Activated CD4-positive, alpha-beta T cell treated with anti-CD3 and anti-CD28 coated beads, Interleukin-2, amount 10 ng/mL, durations not matched to agents 24 days and 14 days (primary cell): ENCODE results near the gene PRICKLE3. TPM values are rescaled to one million over a fixed set of nuclear protein-coding genes. Genes with fewer than 3 reads are reported as not detected.
A peak's percentile ranks its signal among the peaks of the same experiment; 100 is the strongest.

Experiments
- DNase-seq: peaks from one replicate; pipeline ENCODE4 v3.0.0; 2022
- H3K27ac Mint-ChIP-seq: one replicate; pipeline ENCODE4 v1.8.0; 2022; ENCODE audit warnings: mild to moderate bottlenecking, mixed read lengths
- H3K27me3 Mint-ChIP-seq: one replicate; pipeline ENCODE4 v1.8.0; 2022; ENCODE audit warnings: mixed read lengths
- H3K36me3 Mint-ChIP-seq: one replicate; pipeline ENCODE4 v1.8.0; 2022; ENCODE audit warnings: low read depth, mild to moderate bottlenecking, mixed read lengths
- H3K4me1 Mint-ChIP-seq: one replicate; pipeline ENCODE4 v1.8.0; 2021; ENCODE audit warnings: mixed read lengths
- H3K4me3 Mint-ChIP-seq: one replicate; pipeline ENCODE4 v1.8.0; 2022; ENCODE audit warnings: mild to moderate bottlenecking, moderate library complexity, mixed read lengths
- H3K9me3 Mint-ChIP-seq: one replicate; pipeline ENCODE4 v1.8.0; 2021; ENCODE audit warnings: mixed read lengths
- intact Hi-C: fragments of 100-400 bp; cut with micrococcal nuclease; formaldehyde crosslinking; loops from one replicate; pipeline ENCODE4 v1.15.1; 2023
- total RNA-seq: library from RNA; stranded (reverse); gene quantifications from 2 replicates; pipeline ENCODE4 v1.2.3, GENCODE V29; 2022

The PRICKLE3 gene
- total RNA-seq, result 21.9 and 22.7 TPM in 2 replicates

- H3K27me3 Mint-ChIP-seq, result no peaks in the 10 kb centered on the region
- no peaks in the 10 kb centered on the region for H3K9me3 Mint-ChIP-seq
- DNase-seq, result peak; percentile 93
- H3K27ac Mint-ChIP-seq, result peak within 1 kb of the TSS; percentile 89
- peak within 1 kb of the TSS; percentile 92 for H3K4me3 Mint-ChIP-seq
- intact Hi-C loops, result no loop called here
- H3K36me3 Mint-ChIP-seq, result peaks cover 11% of the 10 kb centered on the region
- peaks cover 24% of the 10 kb centered on the region for H3K4me1 Mint-ChIP-seq
These were observed at the start of gene PRICKLE3 for GRCh38 chrX:49186125-49187027. Gene PRICKLE3, minus strand, starts transcription at chrX:49186373. Its CDS starts 76 bp downstream, at chrX:49186297.

- H3K4me3 Mint-ChIP-seq, result no peak overlapping the region
- intact Hi-C loops, result loop anchor here (2.0 kb wide), 1 partner anchor 31 kb away; the partner anchor contains the start of gene FOXP3
- no peak for DNase-seq
- H3K36me3 Mint-ChIP-seq, result peaks cover 6% of the 10 kb centered on the region
- no peaks in the 10 kb centered on the region for H3K9me3 Mint-ChIP-seq
- no peak overlapping the region for H3K27ac Mint-ChIP-seq
- peaks cover 23% of the 10 kb centered on the region for H3K4me1 Mint-ChIP-seq
- no peaks in the 10 kb centered on the region for H3K27me3 Mint-ChIP-seq
These were observed 47.8 kb upstream of the PRICKLE3 start for GRCh38 chrX:49233887-49234555.

- Mint-ChIP-seq H3K36me3 (peaks cover 4% of the 10 kb centered on the region), H3K27me3 (no peaks in the 10 kb centered on the region), H3K27ac (no peak within 1 kb of the TSS), H3K4me3 (peak within 1 kb of the TSS; percentile 18), H3K9me3 (no peaks in the 10 kb centered on the region), H3K4me1 (peaks cover 23% of the 10 kb centered on the region)
- intact Hi-C loops, result no loop called here
- DNase-seq, result no peak
These were observed 47.0 kb upstream of the PRICKLE3 start, which contains the start of gene CACNA1F for GRCh38 chrX:49233176-49233575. Gene CACNA1F, minus strand, starts transcription at chrX:49233340. Its CDS starts 31 bp downstream, at chrX:49233309.

GRCh38 chrX:49232525-49232924, 46.4 kb upstream of the PRICKLE3 start:
- Mint-ChIP-seq H3K36me3 (peaks cover 4% of the 10 kb centered on the region), H3K9me3 (no peaks in the 10 kb centered on the region), H3K27me3 (no peaks in the 10 kb centered on the region), H3K4me3 (peak overlapping the region; percentile 18), H3K27ac (no peak overlapping the region), H3K4me1 (peaks cover 23% of the 10 kb centered on the region)
- no peak for DNase-seq
- intact Hi-C loops, result no loop called here

GRCh38 chrX:49231333-49232000, 45.3 kb upstream of the PRICKLE3 start:
- H3K9me3 Mint-ChIP-seq, result no peaks in the 10 kb centered on the region
- intact Hi-C loops, result no loop called here
- DNase-seq, result no peak
- peak overlapping the region; percentile 19 for H3K27ac Mint-ChIP-seq
- H3K4me3 Mint-ChIP-seq, result peak overlapping the region; percentile 80
- H3K4me1 Mint-ChIP-seq, result peaks cover 15% of the 10 kb centered on the region
- H3K36me3 Mint-ChIP-seq, result peaks cover 2% of the 10 kb centered on the region
- H3K27me3 Mint-ChIP-seq, result no peaks in the 10 kb centered on the region

GRCh38 chrX:49230500-49231232, 44.5 kb upstream of the PRICKLE3 start:
- peak; percentile 88 for DNase-seq
- no peaks in the 10 kb centered on the region for H3K9me3 Mint-ChIP-seq
- peak overlapping the region; percentile 80 for H3K4me3 Mint-ChIP-seq
- intact Hi-C loops, result no loop called here
- peaks cover 2% of the 10 kb centered on the region for H3K36me3 Mint-ChIP-seq
- peaks cover 1% of the 10 kb centered on the region for H3K27me3 Mint-ChIP-seq
- H3K27ac Mint-ChIP-seq, result peak overlapping the region; percentile 89
- peaks cover 15% of the 10 kb centered on the region for H3K4me1 Mint-ChIP-seq

- Mint-ChIP-seq H3K4me1 (peaks cover 13% of the 10 kb centered on the region), H3K27me3 (peaks cover 7% of the 10 kb centered on the region), H3K9me3 (no peaks in the 10 kb centered on the region), H3K27ac (no peak overlapping the region), H3K4me3 (no peak overlapping the region), H3K36me3 (peaks cover 2% of the 10 kb centered on the region)
- DNase-seq, result no peak
- intact Hi-C loops, result no loop called here
These were observed 42.0 kb upstream of the PRICKLE3 start for GRCh38 chrX:49228185-49228584.

- Mint-ChIP-seq H3K9me3 (no peaks in the 10 kb centered on the region), H3K36me3 (peaks cover 2% of the 10 kb centered on the region), H3K27ac (no peak overlapping the region)
These were observed 41.6 kb upstream of the PRICKLE3 start for GRCh38 chrX:49227726-49228125.

GRCh38 chrX:49226946-49227345, 40.8 kb upstream of the PRICKLE3 start:
- Mint-ChIP-seq H3K27ac (peak overlapping the region; percentile 63), H3K9me3 (no peaks in the 10 kb centered on the region), H3K27me3 (peaks cover 8% of the 10 kb centered on the region), H3K36me3 (peaks cover 2% of the 10 kb centered on the region), H3K4me3 (no peak overlapping the region), H3K4me1 (peaks cover 11% of the 10 kb centered on the region)
- DNase-seq, result no peak
- intact Hi-C loops, result no loop called here

More at GRCh38 chrX:49227726-49228125, 41.6 kb upstream of the PRICKLE3 start:
- Mint-ChIP-seq H3K4me1 (peaks cover 12% of the 10 kb centered on the region), H3K4me3 (no peak overlapping the region), H3K27me3 (peaks cover 8% of the 10 kb centered on the region)
- intact Hi-C loops, result no loop called here
- no peak for DNase-seq

- no peaks in the 10 kb centered on the region for H3K9me3 Mint-ChIP-seq
- no peak for DNase-seq
- intact Hi-C loops, result no loop called here
- no peaks in the 10 kb centered on the region for H3K36me3 Mint-ChIP-seq
- no peak overlapping the region for H3K27ac Mint-ChIP-seq
- peaks cover 8% of the 10 kb centered on the region for H3K27me3 Mint-ChIP-seq
- peaks cover 5% of the 10 kb centered on the region for H3K4me1 Mint-ChIP-seq
- no peak overlapping the region for H3K4me3 Mint-ChIP-seq
These were observed 39.7 kb upstream of the PRICKLE3 start for GRCh38 chrX:49225858-49226257.

GRCh38 chrX:49221868-49222267, 35.7 kb upstream of the PRICKLE3 start:
- Mint-ChIP-seq H3K4me3 (no peak overlapping the region), H3K36me3 (no peaks in the 10 kb centered on the region), H3K9me3 (no peaks in the 10 kb centered on the region), H3K27ac (no peak overlapping the region), H3K4me1 (no peaks in the 10 kb centered on the region), H3K27me3 (peaks cover 11% of the 10 kb centered on the region)
- intact Hi-C loops, result no loop called here
- DNase-seq, result no peak

GRCh38 chrX:49220100-49220499, 33.9 kb upstream of the PRICKLE3 start:
- Mint-ChIP-seq H3K27me3 (peaks cover 8% of the 10 kb centered on the region), H3K4me1 (no peaks in the 10 kb centered on the region), H3K9me3 (no peaks in the 10 kb centered on the region), H3K4me3 (no peak overlapping the region), H3K27ac (no peak overlapping the region), H3K36me3 (no peaks in the 10 kb centered on the region)
- DNase-seq, result no peak
- intact Hi-C loops, result no loop called here

GRCh38 chrX:49214996-49215526, 28.9 kb upstream of the PRICKLE3 start:
- DNase-seq, result no peak
- Mint-ChIP-seq H3K4me1 (no peaks in the 10 kb centered on the region), H3K27me3 (peaks cover 3% of the 10 kb centered on the region), H3K4me3 (no peak overlapping the region), H3K36me3 (no peaks in the 10 kb centered on the region), H3K27ac (no peak overlapping the region), H3K9me3 (no peaks in the 10 kb centered on the region)
- intact Hi-C loops, result no loop called here
